VCaP (cell line): ENCODE results near the gene CABLES2.

Experiments used
- H3K27ac ChIP-seq: fragments of 450-650 bp; 2 replicates; pipeline ENCODE4 v1.5.1; 2017
- CTCF ChIP-seq: fragments of 450-650 bp; conservative IDR thresholded peaks from 2 replicates; pipeline ENCODE4 v1.5.1; 2017; ENCODE audit warnings: mild to moderate bottlenecking, moderate library complexity

CABLES2 gene

GRCh38 chr20:62368976-62369814, 37.9 kb downstream of the CABLES2 start:
- H3K27ac ChIP-seq = peak overlapping the region; percentile 94; the same call in 1 of the 2 replicates
- peak; percentile 63 for TF ChIP-seq CTCF

GRCh38 chr20:62368392-62368975, 38.6 kb downstream of the CABLES2 start:
- H3K27ac ChIP-seq = peak overlapping the region; percentile 94
- no peak for TF ChIP-seq CTCF

- no peak for TF ChIP-seq CTCF
- peak overlapping the region; percentile 94 for H3K27ac ChIP-seq
Observed at GRCh38 chr20:62367633-62368391, 39.3 kb downstream of the CABLES2 start.

DNA sequence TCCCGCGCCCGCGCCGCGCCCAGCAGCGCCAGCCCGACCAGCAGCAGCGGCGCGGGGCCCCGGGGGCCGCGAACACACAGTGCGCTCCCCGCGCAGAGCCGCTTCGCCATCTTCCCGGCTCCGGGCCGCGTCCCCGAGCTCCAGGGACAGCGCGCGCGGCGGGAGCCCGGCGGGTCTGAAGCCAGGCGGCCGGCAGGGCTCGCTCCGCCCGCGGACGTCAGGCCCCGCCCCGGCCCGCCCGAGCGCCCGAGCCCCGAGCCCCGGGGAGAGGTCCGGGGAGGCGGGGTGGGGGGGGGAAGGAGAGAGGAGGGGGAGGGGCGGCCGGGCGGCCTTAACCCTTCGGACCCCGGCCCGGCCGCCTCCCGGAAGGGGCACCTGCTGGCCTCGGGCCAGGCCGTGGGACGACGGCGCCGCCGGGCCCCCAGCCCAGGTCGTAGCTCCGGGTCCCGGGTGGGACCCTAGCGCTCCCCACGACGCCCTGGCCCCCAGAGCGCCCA, 39.9 kb downstream of the CABLES2 start, which contains the start of gene LAMA5:
LAMA5 (minus strand) TSS at position 177 of the 497 bp plus-strand sequence; CDS start at position 110, 67 bp downstream.
- TF ChIP-seq CTCF = no peak
- H3K27ac ChIP-seq = peak within 1 kb of the TSS; percentile 94

DNA sequence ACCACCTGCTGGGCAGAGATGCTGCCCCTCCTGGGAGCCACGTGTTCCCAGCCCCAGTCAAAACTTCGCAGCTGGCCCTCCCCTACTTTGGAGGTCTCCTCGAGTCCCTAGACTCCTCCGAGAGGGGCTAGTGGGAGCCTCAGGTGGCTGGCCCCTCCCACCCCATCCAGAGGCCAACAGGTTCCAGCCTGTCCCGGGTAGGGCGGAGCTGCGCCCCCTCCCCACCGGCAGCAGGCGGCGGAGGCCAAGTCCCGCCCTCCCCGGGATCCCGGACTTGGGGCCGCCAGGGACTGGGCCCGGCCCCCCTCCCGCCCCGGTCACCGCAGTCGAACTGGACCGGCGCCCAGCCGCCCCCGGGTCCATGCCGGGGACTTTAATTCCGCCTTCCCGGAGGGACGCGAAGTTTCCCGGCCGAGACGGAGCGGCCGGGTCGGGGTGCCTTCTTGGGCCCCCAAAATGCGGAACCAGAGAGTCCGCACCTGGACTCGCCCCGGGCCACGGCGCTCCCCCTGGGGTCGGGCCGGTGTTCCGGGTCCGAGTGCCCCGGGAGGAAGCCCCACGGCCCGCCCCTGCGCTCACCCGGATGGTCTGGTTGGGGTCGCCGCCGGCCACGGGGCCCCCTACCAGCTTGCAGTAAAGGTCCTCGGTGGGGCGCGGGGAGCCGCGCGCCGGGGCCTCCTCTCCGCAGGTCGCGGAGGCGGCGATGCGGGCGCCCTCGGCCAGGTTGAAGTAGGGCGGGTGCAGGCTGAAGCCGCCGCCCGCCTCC, 40.5 kb downstream of the CABLES2 start:
- H3K27ac ChIP-seq = peak overlapping the region; percentile 94
- no peak for TF ChIP-seq CTCF

DNA sequence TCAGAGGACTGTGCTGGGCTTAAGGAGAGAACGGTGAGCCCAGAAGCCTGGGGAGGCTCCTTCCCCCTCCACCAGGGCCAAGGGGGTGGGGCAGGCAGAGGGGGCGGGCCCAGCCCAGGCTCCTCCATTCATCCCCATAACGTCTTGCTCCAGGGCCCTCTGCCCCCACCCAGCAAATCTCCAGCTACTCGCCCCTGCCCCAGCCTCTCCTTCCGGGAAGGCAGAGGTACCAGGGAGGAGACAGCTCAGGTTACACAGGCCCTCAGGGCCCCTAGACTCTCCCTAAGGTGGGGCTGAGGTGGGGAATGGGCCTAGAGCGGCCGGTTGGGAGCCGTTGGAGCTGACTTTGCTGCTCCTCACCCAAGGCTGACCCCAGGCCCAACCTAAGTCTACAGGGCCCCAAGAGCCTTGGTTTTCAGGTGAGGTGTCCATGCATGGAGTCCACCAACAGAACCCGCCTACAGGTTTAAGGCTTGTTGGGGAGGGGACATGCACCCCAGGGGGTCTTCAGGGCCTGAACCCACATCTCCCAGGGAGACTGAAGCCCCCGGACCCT, 41.2 kb downstream of the CABLES2 start:
- peak overlapping the region; percentile 94 for H3K27ac ChIP-seq
- TF ChIP-seq CTCF = no peak
